ENCODE data around the gene ZMPSTE24.

The ZMPSTE24 gene

GRCh38 chr1:40305871-40306270 is 47.8 kb downstream of the ZMPSTE24 start:
- no peak overlapping the region for H3K27ac ChIP-seq (ENCODE audit: low read length)
- H3K36me3 ChIP-seq (replicated peaks; ENCODE audit: low read depth, low read length): peaks cover 1% of the 10 kb centered on the region
- H2AFZ ChIP-seq (ENCODE audit: low read depth, low read length): no peak overlapping the region
- H4K20me1 ChIP-seq (ENCODE audit: insufficient read depth, low read length): no peaks in the 10 kb centered on the region
- no peaks in the 10 kb centered on the region for H3K4me1 ChIP-seq (ENCODE audit: low read length)
- H3K4me3 ChIP-seq (ENCODE audit: low read length): no peak overlapping the region
- no peak overlapping the region for H3K4me2 ChIP-seq (ENCODE audit: low read length)
- no peaks in the 10 kb centered on the region for H3K79me2 ChIP-seq (ENCODE audit: low read length)
- TF ChIP-seq EZH2phosphoT487 (IDR thresholded peaks at IDR 0.05; ENCODE audit: low read depth): no peak
- TF ChIP-seq, protein P1, sequence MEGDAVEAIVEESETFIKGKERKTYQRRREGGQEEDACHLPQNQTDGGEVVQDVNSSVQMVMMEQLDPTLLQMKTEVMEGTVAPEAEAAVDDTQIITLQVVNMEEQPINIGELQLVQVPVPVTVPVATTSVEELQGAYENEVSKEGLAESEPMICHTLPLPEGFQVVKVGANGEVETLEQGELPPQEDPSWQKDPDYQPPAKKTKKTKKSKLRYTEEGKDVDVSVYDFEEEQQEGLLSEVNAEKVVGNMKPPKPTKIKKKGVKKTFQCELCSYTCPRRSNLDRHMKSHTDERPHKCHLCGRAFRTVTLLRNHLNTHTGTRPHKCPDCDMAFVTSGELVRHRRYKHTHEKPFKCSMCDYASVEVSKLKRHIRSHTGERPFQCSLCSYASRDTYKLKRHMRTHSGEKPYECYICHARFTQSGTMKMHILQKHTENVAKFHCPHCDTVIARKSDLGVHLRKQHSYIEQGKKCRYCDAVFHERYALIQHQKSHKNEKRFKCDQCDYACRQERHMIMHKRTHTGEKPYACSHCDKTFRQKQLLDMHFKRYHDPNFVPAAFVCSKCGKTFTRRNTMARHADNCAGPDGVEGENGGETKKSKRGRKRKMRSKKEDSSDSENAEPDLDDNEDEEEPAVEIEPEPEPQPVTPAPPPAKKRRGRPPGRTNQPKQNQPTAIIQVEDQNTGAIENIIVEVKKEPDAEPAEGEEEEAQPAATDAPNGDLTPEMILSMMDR (IDR thresholded peaks at IDR 0.05; ENCODE audit: low read depth, low read length): no peak; the same call in 1 of the 2 replicates
- H3K9ac ChIP-seq (ENCODE audit: low read length): no peak overlapping the region
- no peaks in the 10 kb centered on the region for H3K27me3 ChIP-seq (ENCODE audit: low read depth, low read length)
- no peaks in the 10 kb centered on the region for H3K9me3 ChIP-seq (ENCODE audit: insufficient read depth, low read length)

DNA sequence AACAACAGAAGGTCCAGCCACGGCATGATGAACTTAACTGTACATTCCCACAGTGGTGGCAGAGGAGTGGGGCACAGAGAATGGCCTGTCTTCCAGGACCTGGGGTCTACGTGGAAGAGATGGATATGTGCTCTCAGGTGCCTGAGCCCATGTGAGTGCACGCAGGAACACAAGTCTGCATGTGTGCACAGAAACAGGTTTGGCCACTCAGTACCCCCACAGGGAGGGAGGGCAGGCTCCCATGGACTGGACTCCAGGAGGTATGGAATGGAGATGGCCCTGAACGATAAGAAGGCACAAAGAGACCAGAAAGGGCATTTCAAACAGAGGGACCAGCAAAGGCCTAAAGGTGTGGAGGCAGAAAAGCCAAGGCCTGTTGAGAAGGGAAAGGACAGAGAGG is 48.3 kb downstream of the ZMPSTE24 start:
- H3K4me3 ChIP-seq (ENCODE audit: low read length): no peak overlapping the region
- no peaks in the 10 kb centered on the region for H3K36me3 ChIP-seq (replicated peaks; ENCODE audit: low read depth, low read length)
- H3K4me1 ChIP-seq (ENCODE audit: low read length): no peaks in the 10 kb centered on the region
- no peaks in the 10 kb centered on the region for H3K27me3 ChIP-seq (ENCODE audit: low read depth, low read length)
- H4K20me1 ChIP-seq (ENCODE audit: insufficient read depth, low read length): no peaks in the 10 kb centered on the region
- no peak overlapping the region for H3K9ac ChIP-seq (ENCODE audit: low read length)
- TF ChIP-seq EZH2phosphoT487 (IDR thresholded peaks at IDR 0.05; ENCODE audit: low read depth): no peak
- TF ChIP-seq, protein P1 (IDR thresholded peaks at IDR 0.05; ENCODE audit: low read depth, low read length): no peak
- H3K27ac ChIP-seq (ENCODE audit: low read length): no peak overlapping the region
- H3K79me2 ChIP-seq (ENCODE audit: low read length): no peaks in the 10 kb centered on the region
- H3K9me3 ChIP-seq (ENCODE audit: insufficient read depth, low read length): no peaks in the 10 kb centered on the region
- no peak overlapping the region for H2AFZ ChIP-seq (ENCODE audit: low read depth, low read length)
- H3K4me2 ChIP-seq (ENCODE audit: low read length): no peak overlapping the region

GRCh38 chr1:40307186-40307585 is 49.1 kb downstream of the ZMPSTE24 start:
- no peak overlapping the region for H3K4me2 ChIP-seq (ENCODE audit: low read length)
- no peaks in the 10 kb centered on the region for H4K20me1 ChIP-seq (ENCODE audit: insufficient read depth, low read length)
- H3K9ac ChIP-seq (ENCODE audit: low read length): no peak overlapping the region
- H3K9me3 ChIP-seq (ENCODE audit: insufficient read depth, low read length): no peaks in the 10 kb centered on the region
- H3K27ac ChIP-seq (ENCODE audit: low read length): no peak overlapping the region
- peaks cover 7% of the 10 kb centered on the region for H3K4me1 ChIP-seq (ENCODE audit: low read length)
- no peaks in the 10 kb centered on the region for H3K79me2 ChIP-seq (ENCODE audit: low read length)
- TF ChIP-seq EZH2phosphoT487 (IDR thresholded peaks at IDR 0.05; ENCODE audit: low read depth): no peak
- TF ChIP-seq, protein P1 (IDR thresholded peaks at IDR 0.05; ENCODE audit: low read depth, low read length): no peak
- H2AFZ ChIP-seq (ENCODE audit: low read depth, low read length): no peak overlapping the region
- H3K27me3 ChIP-seq (ENCODE audit: low read depth, low read length): no peaks in the 10 kb centered on the region
- H3K36me3 ChIP-seq (replicated peaks; ENCODE audit: low read depth, low read length): no peaks in the 10 kb centered on the region
- H3K4me3 ChIP-seq (ENCODE audit: low read length): no peak overlapping the region

GRCh38 chr1:40308036-40308727 is 50.1 kb downstream of the ZMPSTE24 start:
- Histone ChIP-seq H3K27me3 (ENCODE audit: low read depth, low read length) (no peaks in the 10 kb centered on the region), H3K9me3 (ENCODE audit: insufficient read depth, low read length) (no peaks in the 10 kb centered on the region), H3K4me2 (ENCODE audit: low read length) (no peak overlapping the region), H3K4me1 (ENCODE audit: low read length) (peaks cover 16% of the 10 kb centered on the region), H3K79me2 (ENCODE audit: low read length) (no peaks in the 10 kb centered on the region), H4K20me1 (ENCODE audit: insufficient read depth, low read length) (no peaks in the 10 kb centered on the region), H3K4me3 (ENCODE audit: low read length) (no peak overlapping the region), H3K27ac (ENCODE audit: low read length) (no peak overlapping the region), H3K9ac (ENCODE audit: low read length) (no peak overlapping the region), H3K36me3 (replicated peaks; ENCODE audit: low read depth, low read length) (no peaks in the 10 kb centered on the region), H2AFZ (ENCODE audit: low read depth, low read length) (no peak overlapping the region)
- TF ChIP-seq, protein P1 (IDR thresholded peaks at IDR 0.05; ENCODE audit: low read depth, low read length): no peak
- no peak for TF ChIP-seq EZH2phosphoT487 (IDR thresholded peaks at IDR 0.05; ENCODE audit: low read depth)

Measured in OCI-LY3 (cell line).